Nephron (organoid): ENCODE data around the gene DOCK3.
"Not testable (repeated sequence)": the region's sequence is repeated elsewhere in the genome, so short reads cannot be mapped to it uniquely, and the experiment has no call there.

Experiments used
- H3K27ac Mint-ChIP-seq, 3 experiments: 2 replicates each; pipeline ENCODE4 v1.8.0; 2020; ENCODE audit warnings: mixed read lengths in 3 of 3, mild to moderate bottlenecking in 2 of 3, moderate library complexity in 1 of 3
- H3K27me3 Mint-ChIP-seq: 2 replicates; pipeline ENCODE4 v1.8.0; 2021; ENCODE audit warnings: low read depth, mild to moderate bottlenecking, moderate library complexity, mixed read lengths
- H3K36me3 Mint-ChIP-seq: 2 replicates; pipeline ENCODE4 v1.8.0; 2020; ENCODE audit warnings: low read depth, mixed read lengths
- H3K4me1 Mint-ChIP-seq: 2 replicates; pipeline ENCODE4 v1.8.0; 2020; ENCODE audit warnings: mixed read lengths
- H3K4me3 Mint-ChIP-seq, 3 experiments: 2 replicates each; pipeline ENCODE4 v1.8.0; 2020; ENCODE audit warnings: mild to moderate bottlenecking in 3 of 3, mixed read lengths in 3 of 3, moderate library complexity in 2 of 3
- H3K9me3 Mint-ChIP-seq: 2 replicates; pipeline ENCODE4 v1.8.0; 2020; ENCODE audit warnings: mixed read lengths
- TF ChIP-seq, protein P1 (sequence below), 3 experiments: fragments of 200-600 bp; sonication (generic); IDR thresholded peaks; one replicate each; pipeline ENCODE4 v1.5.0; 2021; ENCODE audit warnings: antibody characterized with exemption in 3 of 3; ENCODE audit not compliant: unreplicated experiment in 3 of 3

DOCK3 gene

GRCh38 chr3:51163051-51163450 lies 488.3 kb downstream of the DOCK3 start:
- H3K27me3 Mint-ChIP-seq: no peaks in the 10 kb centered on the region
- H3K36me3 Mint-ChIP-seq: no peaks in the 10 kb centered on the region
- H3K9me3 Mint-ChIP-seq: peaks cover under 1% of the 10 kb centered on the region
- no peak overlapping the region for H3K27ac Mint-ChIP-seq
- no peaks in the 10 kb centered on the region for H3K4me1 Mint-ChIP-seq
- H3K4me3 Mint-ChIP-seq: no peak overlapping the region
- TF ChIP-seq, protein P1, sequence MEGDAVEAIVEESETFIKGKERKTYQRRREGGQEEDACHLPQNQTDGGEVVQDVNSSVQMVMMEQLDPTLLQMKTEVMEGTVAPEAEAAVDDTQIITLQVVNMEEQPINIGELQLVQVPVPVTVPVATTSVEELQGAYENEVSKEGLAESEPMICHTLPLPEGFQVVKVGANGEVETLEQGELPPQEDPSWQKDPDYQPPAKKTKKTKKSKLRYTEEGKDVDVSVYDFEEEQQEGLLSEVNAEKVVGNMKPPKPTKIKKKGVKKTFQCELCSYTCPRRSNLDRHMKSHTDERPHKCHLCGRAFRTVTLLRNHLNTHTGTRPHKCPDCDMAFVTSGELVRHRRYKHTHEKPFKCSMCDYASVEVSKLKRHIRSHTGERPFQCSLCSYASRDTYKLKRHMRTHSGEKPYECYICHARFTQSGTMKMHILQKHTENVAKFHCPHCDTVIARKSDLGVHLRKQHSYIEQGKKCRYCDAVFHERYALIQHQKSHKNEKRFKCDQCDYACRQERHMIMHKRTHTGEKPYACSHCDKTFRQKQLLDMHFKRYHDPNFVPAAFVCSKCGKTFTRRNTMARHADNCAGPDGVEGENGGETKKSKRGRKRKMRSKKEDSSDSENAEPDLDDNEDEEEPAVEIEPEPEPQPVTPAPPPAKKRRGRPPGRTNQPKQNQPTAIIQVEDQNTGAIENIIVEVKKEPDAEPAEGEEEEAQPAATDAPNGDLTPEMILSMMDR (IDR thresholded peaks at IDR 0.05; ENCODE audit: unreplicated experiment in 3 of 3): no peak

DNA sequence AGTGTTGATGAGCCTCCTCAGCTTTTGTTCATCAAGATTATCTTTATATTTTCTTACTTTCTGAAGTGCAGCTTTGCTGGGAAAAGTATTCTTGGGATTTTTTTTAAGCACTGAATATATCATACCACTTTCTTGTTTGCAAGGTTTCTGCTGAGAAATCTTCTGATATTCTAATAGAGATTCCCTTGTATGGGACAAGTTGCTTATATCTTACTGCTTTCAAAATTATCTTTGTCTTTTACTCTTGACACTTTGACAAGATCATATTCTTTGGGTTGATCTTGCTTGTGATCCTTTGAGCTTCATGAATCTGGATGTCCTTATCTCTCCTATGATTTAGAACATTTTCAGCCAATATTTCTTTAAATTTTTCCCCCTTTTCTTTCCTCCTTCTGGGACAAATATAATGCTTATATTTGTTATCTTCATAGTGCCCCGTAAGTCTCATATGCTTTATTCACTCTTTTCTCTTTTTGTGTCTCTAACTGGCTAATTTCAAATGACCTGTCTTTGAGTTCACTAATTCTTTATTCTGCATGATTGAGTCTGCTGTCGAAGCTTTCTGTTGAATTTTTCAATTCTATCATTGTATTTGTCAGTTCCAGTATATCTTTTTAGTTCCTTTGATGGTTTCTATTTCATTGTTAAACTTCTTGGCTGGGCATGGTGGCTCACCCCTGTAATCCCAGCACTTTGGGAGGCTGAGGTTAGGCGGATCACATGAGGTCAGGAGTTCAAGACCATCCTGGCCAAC lies 499.0 kb downstream of the DOCK3 start:
- H3K36me3 Mint-ChIP-seq: peaks cover 7% of the 10 kb centered on the region
- no peaks in the 10 kb centered on the region for H3K27me3 Mint-ChIP-seq
- no peak overlapping the region for H3K4me3 Mint-ChIP-seq
- H3K9me3 Mint-ChIP-seq: peaks cover 42% of the 10 kb centered on the region
- H3K27ac Mint-ChIP-seq: no peak overlapping the region
- TF ChIP-seq, protein P1 (IDR thresholded peaks at IDR 0.05; ENCODE audit: unreplicated experiment in 3 of 3): no peak
- H3K4me1 Mint-ChIP-seq: no peaks in the 10 kb centered on the region

DNA sequence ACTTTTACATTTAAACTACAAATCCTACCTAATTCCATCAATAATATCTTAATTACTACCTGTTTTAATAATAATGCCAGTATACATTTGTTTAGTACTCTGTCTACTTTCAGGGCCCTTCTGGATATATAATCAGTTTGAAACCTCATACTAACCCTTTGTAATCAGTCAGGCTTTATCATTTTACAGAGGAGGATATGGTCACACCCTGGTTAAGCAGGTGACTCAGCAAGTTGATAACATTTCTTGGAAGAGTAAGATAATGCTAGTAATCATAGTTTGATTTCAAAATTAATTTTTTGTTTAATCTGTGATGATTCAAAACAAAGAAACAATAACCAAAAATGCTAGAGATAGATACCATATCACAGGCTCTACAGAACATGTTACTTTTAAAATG lies 502.2 kb downstream of the DOCK3 start:
- Mint-ChIP-seq H3K27ac (no peak overlapping the region), H3K36me3 (peaks cover 7% of the 10 kb centered on the region), H3K9me3 (peaks cover 23% of the 10 kb centered on the region), H3K4me1 (no peaks in the 10 kb centered on the region), H3K27me3 (no peaks in the 10 kb centered on the region), H3K4me3 (no peak overlapping the region)
- TF ChIP-seq, protein P1 (IDR thresholded peaks at IDR 0.05; ENCODE audit: unreplicated experiment in 3 of 3): no peak

DNA sequence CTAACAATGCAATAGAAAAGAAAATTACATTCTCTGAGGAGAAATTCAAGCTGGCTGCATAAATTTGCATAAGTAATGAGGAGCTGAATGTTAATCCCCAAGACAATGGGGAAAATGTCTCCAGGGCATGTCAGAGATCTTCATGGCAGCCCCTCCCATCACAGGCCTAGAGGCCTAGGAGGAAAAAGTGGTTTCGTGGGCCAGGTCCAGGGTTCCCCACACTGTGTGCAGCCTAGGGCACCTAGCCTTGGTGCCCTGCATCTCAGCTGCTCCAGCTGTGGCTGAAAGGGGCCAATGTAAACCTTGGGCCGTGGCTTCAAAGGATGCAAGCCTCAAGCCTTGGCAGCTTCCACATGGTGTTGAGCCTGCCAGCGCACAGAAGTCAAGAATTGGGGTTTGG lies 511.7 kb downstream of the DOCK3 start:
- H3K4me1 Mint-ChIP-seq, H3K27me3 Mint-ChIP-seq, H3K27ac Mint-ChIP-seq, H3K4me3 Mint-ChIP-seq, H3K9me3 Mint-ChIP-seq, H3K36me3 Mint-ChIP-seq: not testable (repeated sequence)

DNA sequence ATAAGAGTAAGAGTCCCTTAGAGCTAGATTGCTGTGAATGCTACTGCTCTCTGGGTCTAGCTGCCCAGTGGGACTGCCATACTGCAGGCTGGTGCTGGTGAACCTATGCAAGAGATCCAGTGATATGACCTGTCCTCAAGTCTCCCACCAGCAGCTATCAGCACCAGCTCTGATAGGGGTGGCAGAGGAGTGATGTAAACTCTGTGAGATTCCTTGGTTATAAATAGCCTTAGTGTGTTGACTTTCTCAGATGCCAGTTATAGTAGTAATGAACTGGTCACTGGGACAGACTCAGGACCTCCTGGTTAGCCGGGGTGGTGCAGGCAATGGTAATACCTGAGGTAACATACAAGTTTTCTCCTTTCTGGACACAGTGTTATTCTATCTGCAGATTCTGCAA lies 515.5 kb downstream of the DOCK3 start:
- H3K27ac Mint-ChIP-seq: no peak overlapping the region
- peaks cover 7% of the 10 kb centered on the region for H3K9me3 Mint-ChIP-seq
- H3K27me3 Mint-ChIP-seq: no peaks in the 10 kb centered on the region
- no peak overlapping the region for H3K4me3 Mint-ChIP-seq
- TF ChIP-seq, protein P1 (IDR thresholded peaks at IDR 0.05; ENCODE audit: unreplicated experiment in 3 of 3): no peak
- H3K4me1 Mint-ChIP-seq: no peaks in the 10 kb centered on the region
- H3K36me3 Mint-ChIP-seq: no peaks in the 10 kb centered on the region

DNA sequence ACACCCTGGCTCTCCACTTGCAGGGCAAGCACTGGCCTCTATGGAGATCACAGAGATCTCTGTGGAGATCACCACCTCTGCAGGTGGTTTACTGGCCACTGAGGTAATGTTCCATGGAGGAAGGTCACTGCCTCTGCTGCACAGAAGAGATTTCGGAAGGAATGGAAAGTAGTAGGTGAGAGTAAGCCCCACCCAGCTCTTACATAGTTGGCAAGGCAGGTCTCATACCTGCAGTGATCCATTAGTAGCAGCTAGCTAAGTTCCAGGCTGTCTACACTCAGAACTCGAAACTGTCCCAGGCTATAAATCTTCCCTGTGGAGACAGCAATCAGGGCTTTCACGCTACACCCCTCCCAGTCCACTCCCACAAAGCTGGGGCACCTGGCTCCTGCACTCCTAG lies 516.1 kb downstream of the DOCK3 start:
- no peaks in the 10 kb centered on the region for H3K27me3 Mint-ChIP-seq

More for the DNA sequence above, 516.1 kb downstream of the DOCK3 start:
- Mint-ChIP-seq H3K9me3 (peaks cover 5% of the 10 kb centered on the region), H3K4me3 (no peak overlapping the region), H3K27ac (no peak overlapping the region), H3K36me3 (no peaks in the 10 kb centered on the region), H3K4me1 (no peaks in the 10 kb centered on the region)
- TF ChIP-seq, protein P1 (IDR thresholded peaks at IDR 0.05; ENCODE audit: unreplicated experiment in 3 of 3): no peak
